ENCODE data around the gene EFTUD2.

The EFTUD2 gene

DNA sequence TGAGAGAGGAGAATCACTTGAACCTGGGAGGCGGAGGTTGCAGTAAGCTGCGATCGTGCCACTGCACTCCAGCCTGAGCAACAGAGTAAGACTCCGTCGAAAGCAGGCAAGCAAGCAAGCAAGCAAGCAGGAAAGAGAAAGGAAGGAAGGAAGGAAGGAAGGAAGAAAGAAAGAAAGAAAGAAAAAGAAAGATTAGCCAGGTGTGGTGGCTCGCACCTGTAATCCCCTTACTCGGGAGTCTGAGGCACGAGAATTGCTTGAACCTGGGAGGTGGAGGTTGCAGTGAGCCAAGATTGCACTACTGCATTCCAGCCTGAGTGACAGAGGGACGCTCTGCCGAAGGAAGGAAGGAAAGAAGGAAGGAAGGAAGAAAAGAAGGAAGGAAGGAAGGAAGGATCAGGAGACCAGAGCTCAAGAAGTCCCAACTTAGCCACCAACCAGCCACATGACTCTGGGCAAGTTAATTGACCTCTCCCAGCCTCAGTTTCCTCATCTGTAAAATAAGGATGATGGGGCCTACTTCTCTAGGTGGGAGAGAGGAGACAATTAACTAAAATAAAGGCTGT is 9.6 kb upstream of the EFTUD2 start:
- Histone ChIP-seq H3K4me1 (peaks cover 0 to 10% (median 7%) of the 10 kb centered on the region in 4 donors), H3K27me3 (peaks cover 0 to 18% of the 10 kb centered on the region in 2 donors), H3K27ac (no peak overlapping the region), H3K36me3 (no peaks in the 10 kb centered on the region), H3K9me3 (no peaks in the 10 kb centered on the region), H3K4me3 (no peak overlapping the region)
- no peak for DNase-seq
- TF ChIP-seq, protein P1, sequence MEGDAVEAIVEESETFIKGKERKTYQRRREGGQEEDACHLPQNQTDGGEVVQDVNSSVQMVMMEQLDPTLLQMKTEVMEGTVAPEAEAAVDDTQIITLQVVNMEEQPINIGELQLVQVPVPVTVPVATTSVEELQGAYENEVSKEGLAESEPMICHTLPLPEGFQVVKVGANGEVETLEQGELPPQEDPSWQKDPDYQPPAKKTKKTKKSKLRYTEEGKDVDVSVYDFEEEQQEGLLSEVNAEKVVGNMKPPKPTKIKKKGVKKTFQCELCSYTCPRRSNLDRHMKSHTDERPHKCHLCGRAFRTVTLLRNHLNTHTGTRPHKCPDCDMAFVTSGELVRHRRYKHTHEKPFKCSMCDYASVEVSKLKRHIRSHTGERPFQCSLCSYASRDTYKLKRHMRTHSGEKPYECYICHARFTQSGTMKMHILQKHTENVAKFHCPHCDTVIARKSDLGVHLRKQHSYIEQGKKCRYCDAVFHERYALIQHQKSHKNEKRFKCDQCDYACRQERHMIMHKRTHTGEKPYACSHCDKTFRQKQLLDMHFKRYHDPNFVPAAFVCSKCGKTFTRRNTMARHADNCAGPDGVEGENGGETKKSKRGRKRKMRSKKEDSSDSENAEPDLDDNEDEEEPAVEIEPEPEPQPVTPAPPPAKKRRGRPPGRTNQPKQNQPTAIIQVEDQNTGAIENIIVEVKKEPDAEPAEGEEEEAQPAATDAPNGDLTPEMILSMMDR (IDR thresholded peaks at IDR 0.05) = no peak
- intact Hi-C loops (cut with DNase I; ENCODE audit: low total_unique reads) = no loop called here

DNA sequence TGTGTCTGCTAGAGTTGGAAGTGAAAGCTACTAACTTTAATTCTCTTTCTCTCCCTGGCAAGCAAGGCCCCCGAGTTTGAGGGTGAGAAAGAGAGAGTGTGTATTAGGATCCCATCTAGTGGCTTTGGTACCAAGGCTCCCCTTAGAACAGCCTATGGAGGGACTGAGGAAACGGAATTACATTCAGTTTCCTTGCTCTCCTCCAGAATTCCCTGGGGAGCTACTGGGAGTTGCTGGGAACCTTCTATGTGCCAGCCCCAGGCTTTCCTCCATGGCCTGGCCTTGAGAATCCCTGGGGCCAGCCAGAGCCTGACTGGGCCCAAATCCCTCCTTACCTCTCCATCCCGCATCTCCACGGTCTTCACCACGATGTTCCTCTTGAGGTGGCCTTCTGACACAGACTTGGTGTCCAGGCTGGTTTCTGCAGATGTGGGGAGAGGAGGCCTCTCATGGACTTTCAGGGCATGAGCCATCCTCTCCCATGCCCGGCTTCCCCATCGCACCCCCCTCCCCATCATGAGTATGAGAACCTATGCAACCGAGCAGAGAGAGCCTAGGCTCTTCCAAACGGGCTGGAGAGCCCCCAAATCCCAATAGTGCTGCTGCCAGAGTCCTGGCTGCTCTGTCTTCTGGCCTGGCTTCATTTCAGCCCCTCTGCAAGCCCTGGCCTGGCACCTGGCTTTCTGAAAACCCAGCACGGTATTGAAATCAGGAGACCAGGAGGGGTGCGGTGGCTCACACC is 8.7 kb upstream of the EFTUD2 start:
- peaks cover 0 to 10% (median 7%) of the 10 kb centered on the region in 4 donors for H3K4me1 ChIP-seq
- peaks cover 0 to 11% of the 10 kb centered on the region in 2 donors for H3K27me3 ChIP-seq
- TF ChIP-seq, protein P1 (IDR thresholded peaks at IDR 0.05) = no peak
- no peak overlapping the region for H3K4me3 ChIP-seq
- no peak overlapping the region for H3K27ac ChIP-seq
- intact Hi-C loops (cut with DNase I; ENCODE audit: low total_unique reads) = no loop called here
- DNase-seq = no peak
- H3K36me3 ChIP-seq = no peaks in the 10 kb centered on the region
- no peaks in the 10 kb centered on the region for H3K9me3 ChIP-seq

DNA sequence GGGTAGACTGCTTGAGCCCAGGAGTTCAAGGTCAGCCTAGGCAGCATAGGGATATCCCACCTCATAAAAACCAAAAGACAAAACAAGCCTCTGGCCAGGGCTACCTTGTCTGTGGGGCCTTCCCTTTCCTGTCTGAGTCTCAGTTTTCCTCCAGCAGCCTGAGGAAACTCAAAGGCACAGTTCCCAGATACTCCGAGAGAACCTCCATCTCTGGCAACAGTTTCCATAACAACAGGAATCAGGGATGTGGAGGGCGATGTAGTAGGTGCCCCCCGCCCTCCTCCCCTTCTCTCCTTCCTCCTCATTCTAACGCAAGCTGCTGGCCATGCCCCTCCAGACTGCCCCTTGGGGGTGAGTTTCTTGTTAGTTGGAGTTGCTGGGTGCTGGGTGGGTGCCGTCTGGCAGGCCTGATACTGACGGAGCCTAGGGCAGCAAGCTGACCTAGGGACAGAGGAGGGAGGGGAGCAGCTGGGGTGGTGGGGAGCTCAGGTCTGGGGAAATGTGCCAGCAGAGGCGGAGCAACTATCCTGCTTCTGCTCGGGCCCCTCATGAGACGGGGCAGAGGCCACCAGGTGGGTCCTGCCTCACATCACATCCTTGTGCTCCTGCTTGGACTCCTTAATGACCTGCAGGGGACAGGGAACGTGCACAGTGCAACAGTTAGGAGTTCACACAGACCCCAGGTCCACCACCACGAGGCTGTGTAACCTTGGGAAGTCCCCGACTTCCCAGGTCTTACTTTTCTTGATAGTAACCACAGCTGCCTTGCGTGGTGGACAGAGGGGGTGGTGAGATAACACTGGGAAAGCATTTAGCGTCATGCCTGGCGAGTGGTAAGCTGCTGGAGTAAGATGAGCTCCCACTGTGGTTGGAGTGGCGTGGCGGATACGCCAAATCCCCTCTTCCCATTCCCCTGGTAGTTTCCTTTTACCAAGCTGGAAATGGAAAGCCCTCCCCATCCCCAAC is 7.8 kb upstream of the EFTUD2 start:
- H3K4me1 ChIP-seq = peaks cover 0 to 10% (median 7%) of the 10 kb centered on the region in 4 donors
- H3K9me3 ChIP-seq = no peaks in the 10 kb centered on the region
- H3K27me3 ChIP-seq = peaks cover 0 to 11% of the 10 kb centered on the region in 2 donors
- intact Hi-C loops (cut with DNase I; ENCODE audit: low total_unique reads) = no loop called here
- H3K4me3 ChIP-seq = no peak overlapping the region
- no peak overlapping the region for H3K27ac ChIP-seq
- TF ChIP-seq, protein P1 (IDR thresholded peaks at IDR 0.05) = no peak
- no peak for DNase-seq
- H3K36me3 ChIP-seq = no peaks in the 10 kb centered on the region

DNA sequence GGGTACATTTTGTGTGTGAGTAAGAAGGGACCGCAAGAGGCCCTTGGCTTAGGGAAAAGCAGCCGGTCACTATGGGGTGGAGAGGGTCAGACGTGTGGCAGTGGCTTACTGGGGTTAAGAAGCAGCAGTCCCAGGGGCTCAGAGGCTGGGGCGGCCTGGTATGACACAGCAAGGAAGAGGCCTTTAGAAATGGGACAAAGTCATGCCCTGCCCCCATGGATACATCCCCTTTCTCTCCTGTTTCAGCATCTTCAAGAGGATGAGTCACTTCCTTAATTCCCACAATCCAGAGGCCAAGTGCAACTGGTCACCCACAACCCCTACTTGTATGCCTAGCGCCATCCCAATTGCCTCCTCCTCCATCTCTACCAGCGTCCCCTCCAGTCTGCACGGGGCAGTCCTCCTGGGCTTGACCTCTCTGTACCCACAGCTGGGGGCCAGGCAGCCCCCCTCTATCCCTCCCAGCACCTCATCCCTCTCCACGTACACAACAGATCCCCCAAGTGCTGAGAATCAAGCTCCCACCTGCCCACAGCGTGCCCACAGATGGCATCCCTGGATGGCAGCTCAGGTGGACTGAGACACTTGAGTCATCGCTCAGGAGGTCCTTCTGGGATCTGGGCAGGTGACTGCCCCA is 6.9 kb upstream of the EFTUD2 start:
- TF ChIP-seq, protein P1 (IDR thresholded peaks at IDR 0.05) = no peak
- Histone ChIP-seq H3K27ac (no peak overlapping the region), H3K4me1 (peaks cover 0 to 3% (median under 1%) of the 10 kb centered on the region in 4 donors), H3K9me3 (no peaks in the 10 kb centered on the region), H3K36me3 (no peaks in the 10 kb centered on the region), H3K27me3 (peaks cover 0 to 3% of the 10 kb centered on the region in 2 donors), H3K4me3 (no peak overlapping the region)
- DNase-seq = no peak
- intact Hi-C loops (cut with DNase I; ENCODE audit: low total_unique reads) = no loop called here
